Duodenal mucosa (tissue), 2 donors: ENCODE measurements around the gene CNOT3.
A peak's percentile ranks its signal among the peaks of the same experiment; 100 is the strongest.
"Not testable (repeated sequence)": the region's sequence is repeated elsewhere in the genome, so short reads cannot be mapped to it uniquely, and the experiment has no call there.

Experiments used
- H3K27ac ChIP-seq: one replicate; pipeline ENCODE4 v1.7.0; 2013; ENCODE audit warnings: low read depth, low read length
- H3K27me3 ChIP-seq, 2 donors: one replicate each; pipeline ENCODE4 v1.7.0; 2013; ENCODE audit warnings: low read length in 2 of 2, control low read depth in 1 of 2; ENCODE audit not compliant: insufficient read depth in 2 of 2, control insufficient read depth in 1 of 2
- H3K36me3 ChIP-seq, 2 donors: one replicate each; pipeline ENCODE4 v1.7.0; 2013; ENCODE audit warnings: low read length in 2 of 2, control low read depth in 1 of 2; ENCODE audit not compliant: insufficient read depth in 2 of 2, control insufficient read depth in 1 of 2
- H3K4me1 ChIP-seq, 2 donors: one replicate each; pipeline ENCODE4 v1.7.0; 2013; ENCODE audit warnings: low read length in 2 of 2, control low read depth in 1 of 2; ENCODE audit not compliant: insufficient read depth in 2 of 2, control insufficient read depth in 1 of 2
- H3K4me3 ChIP-seq, 2 donors: one replicate each; pipeline ENCODE4 v1.7.0; 2013; ENCODE audit warnings: low read length in 2 of 2, low read depth in 1 of 2
- H3K9ac ChIP-seq, 2 donors: one replicate each; pipeline ENCODE4 v1.7.0; 2013; ENCODE audit warnings: low read length in 2 of 2, low read depth in 1 of 2
- H3K9me3 ChIP-seq, 2 donors: one replicate each; pipeline ENCODE4 v1.7.0; 2013; ENCODE audit warnings: low read length in 2 of 2, control low read depth in 1 of 2; ENCODE audit not compliant: control insufficient read depth in 1 of 2

CNOT3 gene

GRCh38 chr19:54180691-54181091 is 43.1 kb downstream of the CNOT3 start:
- H3K9ac ChIP-seq, result no peak overlapping the region
- peaks cover 0 to 6% of the 10 kb centered on the region in 2 donors for H3K4me1 ChIP-seq
- H3K27me3 ChIP-seq, result no peaks in the 10 kb centered on the region
- H3K9me3 ChIP-seq, result no peaks in the 10 kb centered on the region
- no peak overlapping the region for H3K27ac ChIP-seq
- no peak overlapping the region for H3K4me3 ChIP-seq
- H3K36me3 ChIP-seq, result peaks cover 12 to 28% of the 10 kb centered on the region in 2 donors

- H3K27me3 ChIP-seq, H3K27ac ChIP-seq, H3K4me3 ChIP-seq, H3K9me3 ChIP-seq, H3K9ac ChIP-seq: not testable (repeated sequence)
- H3K36me3 ChIP-seq, result peaks cover 12 to 31% of the 10 kb centered on the region in 2 donors
- peaks cover 7 to 13% of the 10 kb centered on the region in 2 donors for H3K4me1 ChIP-seq
Observed at GRCh38 chr19:54181894-54182293, 44.3 kb downstream of the CNOT3 start.

- no peak overlapping the region for H3K27ac ChIP-seq
- H3K9ac ChIP-seq, result no peak overlapping the region
- no peaks in the 10 kb centered on the region for H3K9me3 ChIP-seq
- no peaks in the 10 kb centered on the region for H3K27me3 ChIP-seq
- peaks cover 12 to 26% of the 10 kb centered on the region in 2 donors for H3K36me3 ChIP-seq
- no peak overlapping the region for H3K4me3 ChIP-seq
- peaks cover 21 to 25% of the 10 kb centered on the region in 2 donors for H3K4me1 ChIP-seq
Observed at GRCh38 chr19:54183431-54183830, 45.9 kb downstream of the CNOT3 start.

GRCh38 chr19:54186351-54186750 is 48.8 kb downstream of the CNOT3 start:
- H3K9ac ChIP-seq, result peak overlapping the region; percentile 59 to 77
- peak overlapping the region; percentile 36 to 52 for H3K4me3 ChIP-seq
- H3K27ac ChIP-seq, result peak overlapping the region; percentile 92
- peaks cover 12 to 15% of the 10 kb centered on the region in 2 donors for H3K36me3 ChIP-seq
- peaks cover 22% of the 10 kb centered on the region in 2 donors for H3K4me1 ChIP-seq
- H3K9me3 ChIP-seq, result no peaks in the 10 kb centered on the region
- no peaks in the 10 kb centered on the region for H3K27me3 ChIP-seq

GRCh38 chr19:54186934-54187381 is 49.4 kb downstream of the CNOT3 start:
- Histone ChIP-seq H3K27ac (peak overlapping the region; percentile 92), H3K4me3 (peak overlapping the region; percentile 36 to 52), H3K36me3 (peaks cover 12 to 15% of the 10 kb centered on the region in 2 donors), H3K4me1 (peaks cover 26 to 28% of the 10 kb centered on the region in 2 donors), H3K9me3 (no peaks in the 10 kb centered on the region), H3K9ac (peak overlapping the region; percentile 59 to 77), H3K27me3 (no peaks in the 10 kb centered on the region)

GRCh38 chr19:54188215-54188871 is 50.8 kb downstream of the CNOT3 start:
- no peaks in the 10 kb centered on the region for H3K27me3 ChIP-seq
- H3K4me1 ChIP-seq, result peaks cover 32% of the 10 kb centered on the region in 2 donors
- H3K4me3 ChIP-seq, result peak overlapping the region; percentile 62 to 78
- H3K9me3 ChIP-seq, result no peaks in the 10 kb centered on the region
- H3K36me3 ChIP-seq, result peaks cover 12 to 17% of the 10 kb centered on the region in 2 donors
- peak overlapping the region; percentile 99 for H3K27ac ChIP-seq
- H3K9ac ChIP-seq, result peak overlapping the region; percentile 77 to 85

- peaks cover 32% of the 10 kb centered on the region in 2 donors for H3K4me1 ChIP-seq
- peak within 1 kb of the TSS; percentile 99 for H3K27ac ChIP-seq
- H3K27me3 ChIP-seq, result no peaks in the 10 kb centered on the region
- H3K36me3 ChIP-seq, result peaks cover 6 to 20% of the 10 kb centered on the region in 2 donors
- peak within 1 kb of the TSS; percentile 78 to 85 for H3K4me3 ChIP-seq
- H3K9me3 ChIP-seq, result no peaks in the 10 kb centered on the region
- H3K9ac ChIP-seq, result peak within 1 kb of the TSS; percentile 77 to 85
Observed at GRCh38 chr19:54189145-54189734, 51.7 kb downstream of the CNOT3 start, which contains the start of gene MBOAT7. TSS of gene MBOAT7 (minus strand) at chr19:54189580. CDS start at chr19:54188508, 1,072 bp downstream.

- Histone ChIP-seq H3K36me3 (peaks cover 6 to 20% of the 10 kb centered on the region in 2 donors), H3K27me3 (no peaks in the 10 kb centered on the region), H3K27ac (peak overlapping the region; percentile 99), H3K9me3 (no peaks in the 10 kb centered on the region), H3K4me3 (peak overlapping the region; percentile 65 to 85), H3K9ac (peak overlapping the region; percentile 77 to 85), H3K4me1 (peaks cover 32% of the 10 kb centered on the region in 2 donors)
Observed at GRCh38 chr19:54189735-54190502, 52.4 kb downstream of the CNOT3 start.

GRCh38 chr19:54190503-54191010 is 53.0 kb downstream of the CNOT3 start:
- Histone ChIP-seq H3K9ac (peak overlapping the region; percentile 77 to 84), H3K9me3 (no peaks in the 10 kb centered on the region), H3K36me3 (peaks cover 6 to 20% of the 10 kb centered on the region in 2 donors), H3K4me1 (peaks cover 32% of the 10 kb centered on the region in 2 donors), H3K27me3 (no peaks in the 10 kb centered on the region), H3K4me3 (peak overlapping the region; percentile 75 to 85), H3K27ac (peak overlapping the region; percentile 99)
